MM.1S (cell line): ENCODE results near the gene FYN.
A peak's percentile ranks its signal among the peaks of the same experiment; 100 is the strongest.

ENCODE experiments used
- DNase-seq: peaks from one replicate; pipeline ENCODE4 v3.0.0-alpha.2; 2015
- H2AFZ ChIP-seq: fragments of 300-600 bp; sonication (generic); 2 replicates; pipeline ENCODE4 v1.6.0; 2016; ENCODE audit warnings: antibody characterized with exemption, low read length
- H3F3A ChIP-seq: fragments of 300-600 bp; sonication (generic); 2 replicates; pipeline ENCODE4 v1.6.1; 2016; ENCODE audit warnings: mild to moderate bottlenecking, antibody characterized with exemption, low read length, moderate library complexity, mixed read lengths; ENCODE audit not compliant: insufficient read depth
- H3K27ac ChIP-seq: fragments of 300-600 bp; sonication (generic); 2 replicates; pipeline ENCODE4 v1.5.1; 2016; ENCODE audit warnings: mild to moderate bottlenecking, low read length
- H3K27me3 ChIP-seq: fragments of 300-600 bp; sonication (generic); replicated peaks from 2 replicates; pipeline ENCODE4 v1.6.0; 2016; ENCODE audit warnings: low read length; ENCODE audit not compliant: insufficient read depth
- H3K36me3 ChIP-seq: fragments of 300-600 bp; sonication (generic); replicated peaks from 2 replicates; pipeline ENCODE4 v1.6.1; 2016; ENCODE audit warnings: mild to moderate bottlenecking, low read length, mixed read lengths; ENCODE audit not compliant: insufficient read depth
- H3K4me1 ChIP-seq: fragments of 300-600 bp; sonication (generic); 2 replicates; pipeline ENCODE4 v1.6.1; 2016; ENCODE audit warnings: low read length, mixed read lengths
- H3K4me2 ChIP-seq: fragments of 300-600 bp; sonication (generic); 2 replicates; pipeline ENCODE4 v1.6.0; 2016; ENCODE audit warnings: low read depth, low read length
- H3K4me3 ChIP-seq: fragments of 300-600 bp; sonication (generic); 2 replicates; pipeline ENCODE4 v1.5.1; 2016; ENCODE audit warnings: low read length, mixed read lengths
- H3K79me2 ChIP-seq: fragments of 300-600 bp; sonication (generic); 2 replicates; pipeline ENCODE4 v1.6.1; 2016; ENCODE audit warnings: mixed run types, low read length, mixed read lengths
- H3K9ac ChIP-seq: fragments of 300-600 bp; sonication (generic); 2 replicates; pipeline ENCODE4 v1.6.1; 2016; ENCODE audit warnings: low read length, mixed read lengths
- H3K9me2 ChIP-seq: fragments of 300-600 bp; sonication (generic); replicated peaks from 2 replicates; pipeline ENCODE4 v1.6.1; 2016; ENCODE audit warnings: mild to moderate bottlenecking, low read length, mixed read lengths; ENCODE audit not compliant: insufficient read depth
- H3K9me3 ChIP-seq: fragments of 300-600 bp; sonication (generic); replicated peaks from 2 replicates; pipeline ENCODE4 v1.6.1; 2016; ENCODE audit warnings: mild to moderate bottlenecking, low read length, mixed read lengths; ENCODE audit not compliant: insufficient read depth
- H4K20me1 ChIP-seq: fragments of 300-600 bp; sonication (generic); 2 replicates; pipeline ENCODE4 v1.6.1; 2016; ENCODE audit warnings: mild to moderate bottlenecking, low read length, moderate library complexity, mixed read lengths; ENCODE audit not compliant: insufficient read depth
- EZH2 ChIP-seq: fragments of 300-600 bp; sonication (generic); optimal IDR thresholded peaks from 2 replicates; pipeline ENCODE3; 2017; ENCODE audit warnings: low read depth, mild to moderate bottlenecking, antibody characterized with exemption, low read length, mixed read lengths
- EZH2phosphoT487 ChIP-seq: fragments of 300-600 bp; sonication (generic); IDR thresholded peaks from 2 replicates; pipeline ENCODE4 v1.6.1; 2018; ENCODE audit warnings: antibody characterized with exemption, low read length
- TF ChIP-seq, protein P1 (sequence below): fragments of 300-600 bp; sonication (generic); IDR thresholded peaks from 2 replicates; pipeline ENCODE4 v1.5.1; 2016; ENCODE audit warnings: antibody characterized with exemption, low read length, mixed read lengths

Gene FYN

GRCh38 chr6:111825439-111826086 is 47.7 kb downstream of the FYN start:
- H3K4me2 ChIP-seq = no peak overlapping the region
- no peaks in the 10 kb centered on the region for H3K9me2 ChIP-seq
- H3K9me3 ChIP-seq = no peaks in the 10 kb centered on the region
- H3K27ac ChIP-seq = no peak overlapping the region
- no peak overlapping the region for H2AFZ ChIP-seq
- no peaks in the 10 kb centered on the region for H3K36me3 ChIP-seq
- H3K4me1 ChIP-seq = peaks cover 10% of the 10 kb centered on the region
- H3K9ac ChIP-seq = no peak overlapping the region
- TF ChIP-seq, protein P1, sequence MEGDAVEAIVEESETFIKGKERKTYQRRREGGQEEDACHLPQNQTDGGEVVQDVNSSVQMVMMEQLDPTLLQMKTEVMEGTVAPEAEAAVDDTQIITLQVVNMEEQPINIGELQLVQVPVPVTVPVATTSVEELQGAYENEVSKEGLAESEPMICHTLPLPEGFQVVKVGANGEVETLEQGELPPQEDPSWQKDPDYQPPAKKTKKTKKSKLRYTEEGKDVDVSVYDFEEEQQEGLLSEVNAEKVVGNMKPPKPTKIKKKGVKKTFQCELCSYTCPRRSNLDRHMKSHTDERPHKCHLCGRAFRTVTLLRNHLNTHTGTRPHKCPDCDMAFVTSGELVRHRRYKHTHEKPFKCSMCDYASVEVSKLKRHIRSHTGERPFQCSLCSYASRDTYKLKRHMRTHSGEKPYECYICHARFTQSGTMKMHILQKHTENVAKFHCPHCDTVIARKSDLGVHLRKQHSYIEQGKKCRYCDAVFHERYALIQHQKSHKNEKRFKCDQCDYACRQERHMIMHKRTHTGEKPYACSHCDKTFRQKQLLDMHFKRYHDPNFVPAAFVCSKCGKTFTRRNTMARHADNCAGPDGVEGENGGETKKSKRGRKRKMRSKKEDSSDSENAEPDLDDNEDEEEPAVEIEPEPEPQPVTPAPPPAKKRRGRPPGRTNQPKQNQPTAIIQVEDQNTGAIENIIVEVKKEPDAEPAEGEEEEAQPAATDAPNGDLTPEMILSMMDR = no peak
- TF ChIP-seq EZH2 = no peak
- no peak for TF ChIP-seq EZH2phosphoT487
- no peaks in the 10 kb centered on the region for H3K27me3 ChIP-seq
- H3K79me2 ChIP-seq = no peaks in the 10 kb centered on the region
- no peak overlapping the region for H3K4me3 ChIP-seq
- DNase-seq = no peak
- peaks cover 3% of the 10 kb centered on the region; the same call in 1 of the 2 replicates for H3F3A ChIP-seq
- H4K20me1 ChIP-seq = no peaks in the 10 kb centered on the region

- Histone ChIP-seq H3K4me3 (no peak overlapping the region), H3K9me3 (no peaks in the 10 kb centered on the region), H2AFZ (no peak overlapping the region), H3K79me2 (no peaks in the 10 kb centered on the region), H3K4me2 (no peak overlapping the region; the same call in 1 of the 2 replicates), H3K9ac (no peak overlapping the region), H3K27me3 (no peaks in the 10 kb centered on the region), H3F3A (peaks cover 3% of the 10 kb centered on the region; the same call in 1 of the 2 replicates), H4K20me1 (no peaks in the 10 kb centered on the region), H3K9me2 (no peaks in the 10 kb centered on the region), H3K4me1 (peaks cover 10% of the 10 kb centered on the region), H3K27ac (no peak overlapping the region), H3K36me3 (no peaks in the 10 kb centered on the region)
- TF ChIP-seq, protein P1 = no peak
- TF ChIP-seq EZH2 (no peak), EZH2phosphoT487 (no peak)
- DNase-seq = peak; percentile 26
These were observed 48.5 kb downstream of the FYN start for GRCh38 chr6:111824608-111825337.

DNA sequence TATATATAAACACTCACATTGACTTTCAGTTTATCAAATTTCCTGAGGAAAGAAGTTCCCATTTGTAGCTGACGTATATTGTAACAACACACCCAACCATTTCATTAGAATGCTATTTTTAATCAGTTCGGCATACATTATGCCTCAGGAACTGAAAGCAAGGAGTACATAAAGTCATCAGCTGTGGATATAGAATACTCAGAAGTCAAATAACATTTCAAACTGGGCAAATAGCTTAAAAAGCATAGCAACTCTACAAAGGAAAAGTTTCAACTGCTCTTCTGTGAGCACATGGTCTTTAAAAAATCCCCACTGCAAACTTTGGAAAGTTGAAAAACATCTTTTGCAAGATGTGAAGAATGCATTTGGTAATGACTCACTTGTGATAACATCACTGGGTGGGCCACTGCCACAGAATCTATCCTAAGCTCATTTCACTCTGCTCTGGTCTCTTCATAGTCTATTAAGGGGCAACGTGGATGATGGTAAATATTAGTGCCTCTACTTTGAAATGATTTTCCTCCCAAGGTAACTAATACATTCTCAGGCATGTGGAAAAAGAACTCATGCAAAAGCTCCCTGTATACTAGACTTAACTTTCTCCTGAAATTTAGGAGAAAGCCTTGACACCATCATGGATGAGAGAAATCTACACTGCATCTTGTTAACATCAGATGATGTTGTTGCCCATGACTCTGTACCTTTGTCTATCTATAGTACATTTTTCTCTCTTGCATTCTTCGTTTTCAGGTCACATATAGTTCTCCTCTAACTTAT is 49.2 kb downstream of the FYN start:
- Histone ChIP-seq H3F3A (peaks cover 3% of the 10 kb centered on the region; the same call in 1 of the 2 replicates), H3K79me2 (no peaks in the 10 kb centered on the region), H3K9me2 (no peaks in the 10 kb centered on the region), H3K36me3 (no peaks in the 10 kb centered on the region), H3K4me1 (peaks cover 10% of the 10 kb centered on the region), H3K27ac (no peak overlapping the region), H3K4me2 (no peak overlapping the region; the same call in 1 of the 2 replicates), H3K27me3 (no peaks in the 10 kb centered on the region), H3K9me3 (no peaks in the 10 kb centered on the region), H2AFZ (no peak overlapping the region), H3K4me3 (no peak overlapping the region), H3K9ac (no peak overlapping the region), H4K20me1 (no peaks in the 10 kb centered on the region)
- no peak for DNase-seq
- TF ChIP-seq EZH2phosphoT487 (no peak), EZH2 (no peak)
- TF ChIP-seq, protein P1 = no peak
